GM23338 (cell line): ENCODE results near the gene MAST4. TPM values are rescaled to one million over a fixed set of nuclear protein-coding genes. Genes with fewer than 3 reads are reported as not detected.
A peak's percentile ranks its signal among the peaks of the same experiment; 100 is the strongest.

ENCODE experiments used
- ATAC-seq: fragments of 200-7000 bp; cut with Tn5 transposase; 3 replicates; pipeline ENCODE4 v1.9.1; 2020
- DNase-seq: peaks from one replicate; pipeline ENCODE4 v3.0.0-alpha.2; 2015; ENCODE audit warnings: low spot score
- H2AFZ ChIP-seq: fragments of 200-600 bp; sonication (generic); 2 replicates; pipeline ENCODE4 v1.8.0; 2016; ENCODE audit warnings: antibody characterized with exemption, mild to moderate bottlenecking, moderate library complexity
- H3F3A ChIP-seq: fragments of 200-600 bp; sonication (generic); replicated peaks from 2 replicates; pipeline ENCODE4 v1.8.0; 2017; ENCODE audit warnings: antibody characterized with exemption, mixed run types, low read depth
- H3K27ac ChIP-seq: fragments of 200-600 bp; sonication (generic); 2 replicates; pipeline ENCODE4 v1.6.1; 2016; ENCODE audit warnings: low read depth
- H3K27me3 ChIP-seq: fragments of 200-600 bp; sonication (generic); 2 replicates; pipeline ENCODE4 v1.8.0; 2016; ENCODE audit warnings: mild to moderate bottlenecking, mixed run types, moderate library complexity; ENCODE audit not compliant: insufficient read depth
- H3K36me3 ChIP-seq: fragments of 200-600 bp; sonication (generic); 2 replicates; pipeline ENCODE4 v1.8.0; 2016; ENCODE audit warnings: mild to moderate bottlenecking; ENCODE audit not compliant: insufficient read depth
- H3K4me1 ChIP-seq: fragments of 200-600 bp; sonication (generic); 2 replicates; pipeline ENCODE4 v1.8.0; 2016; ENCODE audit warnings: mild to moderate bottlenecking, moderate library complexity; ENCODE audit not compliant: insufficient read depth
- H3K4me2 ChIP-seq: fragments of 200-600 bp; sonication (generic); 2 replicates; pipeline ENCODE4 v1.7.1; 2017; ENCODE audit warnings: mixed run types
- H3K4me3 ChIP-seq: fragments of 200-600 bp; sonication (generic); 2 replicates; pipeline ENCODE4 v1.6.1; 2016; ENCODE audit warnings: mixed run types
- H3K79me2 ChIP-seq: fragments of 200-600 bp; sonication (generic); replicated peaks from 2 replicates; pipeline ENCODE4 v1.8.0; 2017; ENCODE audit warnings: mild to moderate bottlenecking; ENCODE audit not compliant: insufficient read depth
- H3K9me2 ChIP-seq: fragments of 200-600 bp; sonication (generic); 2 replicates; pipeline ENCODE4 v1.8.0; 2017; ENCODE audit not compliant: insufficient read depth
- H4K20me1 ChIP-seq: fragments of 200-600 bp; sonication (generic); replicated peaks from 2 replicates; pipeline ENCODE4 v1.8.0; 2017; ENCODE audit warnings: mild to moderate bottlenecking; ENCODE audit not compliant: insufficient read depth
- H3K27ac Mint-ChIP-seq: 2 replicates; pipeline ENCODE4 v1.8.0; 2020; ENCODE audit warnings: inconsistent platforms, mild to moderate bottlenecking, moderate library complexity, mixed read lengths
- H3K27me3 Mint-ChIP-seq: 3 replicates; pipeline ENCODE4 v1.8.0; 2022; ENCODE audit warnings: low read depth, mild to moderate bottlenecking, moderate library complexity, mixed read lengths, inconsistent platforms; ENCODE audit not compliant: insufficient read depth, poor library complexity
- H3K36me3 Mint-ChIP-seq: 3 replicates; pipeline ENCODE4 v1.8.0; 2021; ENCODE audit warnings: low read depth, mild to moderate bottlenecking, inconsistent platforms, moderate library complexity, mixed read lengths
- H3K4me1 Mint-ChIP-seq: 3 replicates; pipeline ENCODE4 v1.8.0; 2020; ENCODE audit warnings: mild to moderate bottlenecking, inconsistent platforms, mixed read lengths
- H3K4me3 Mint-ChIP-seq: 3 replicates; pipeline ENCODE4 v1.8.0; 2021; ENCODE audit warnings: moderate library complexity, mild to moderate bottlenecking, inconsistent platforms, mixed read lengths
- H3K9me3 Mint-ChIP-seq: 3 replicates; pipeline ENCODE4 v1.8.0; 2020; ENCODE audit warnings: moderate library complexity, mild to moderate bottlenecking, inconsistent platforms, mixed read lengths
- CTCF ChIP-seq, 2 experiments: fragments of 200-600 bp in 1 of 2; sonication (generic) in 1 of 2; conservative IDR thresholded peaks; 2 replicates each; pipeline versions ENCODE4 v1.5.1 to v1.6.1; 2016 to 2017; ENCODE audit warnings: antibody characterized with exemption in 2 of 2, low read depth in 2 of 2, mild to moderate bottlenecking in 2 of 2, moderate library complexity in 1 of 2
- polyA plus RNA-seq: library from polyadenylated mRNA; unstranded; fragments of >200 nt; fragmentation: Nextera tagmentation; extraction: Ambion mirVana; gene quantifications from 2 replicates; pipeline ENCODE4 v1.2.1, GENCODE V29; 2016
- total RNA-seq: library from RNA; depleted of rRNA; stranded (reverse); fragments of >200 nt; shearing (Covaris generic); gene quantifications from 2 replicates; pipeline ENCODE4 v1.2.3, GENCODE V29; 2014
- TF ChIP-seq, protein P1 (sequence below): fragments of 250-450 bp; sonication (Bioruptor Pico); IDR thresholded peaks from 2 replicates; pipeline ENCODE4 v1.5.0; 2020; ENCODE audit warnings: mild to moderate bottlenecking, moderate library complexity

The MAST4 gene
- total and polyA plus RNA-seq, 2 experiments from 2014 or later, result 3.6 to 8.5 TPM

- TF ChIP-seq, protein P1, sequence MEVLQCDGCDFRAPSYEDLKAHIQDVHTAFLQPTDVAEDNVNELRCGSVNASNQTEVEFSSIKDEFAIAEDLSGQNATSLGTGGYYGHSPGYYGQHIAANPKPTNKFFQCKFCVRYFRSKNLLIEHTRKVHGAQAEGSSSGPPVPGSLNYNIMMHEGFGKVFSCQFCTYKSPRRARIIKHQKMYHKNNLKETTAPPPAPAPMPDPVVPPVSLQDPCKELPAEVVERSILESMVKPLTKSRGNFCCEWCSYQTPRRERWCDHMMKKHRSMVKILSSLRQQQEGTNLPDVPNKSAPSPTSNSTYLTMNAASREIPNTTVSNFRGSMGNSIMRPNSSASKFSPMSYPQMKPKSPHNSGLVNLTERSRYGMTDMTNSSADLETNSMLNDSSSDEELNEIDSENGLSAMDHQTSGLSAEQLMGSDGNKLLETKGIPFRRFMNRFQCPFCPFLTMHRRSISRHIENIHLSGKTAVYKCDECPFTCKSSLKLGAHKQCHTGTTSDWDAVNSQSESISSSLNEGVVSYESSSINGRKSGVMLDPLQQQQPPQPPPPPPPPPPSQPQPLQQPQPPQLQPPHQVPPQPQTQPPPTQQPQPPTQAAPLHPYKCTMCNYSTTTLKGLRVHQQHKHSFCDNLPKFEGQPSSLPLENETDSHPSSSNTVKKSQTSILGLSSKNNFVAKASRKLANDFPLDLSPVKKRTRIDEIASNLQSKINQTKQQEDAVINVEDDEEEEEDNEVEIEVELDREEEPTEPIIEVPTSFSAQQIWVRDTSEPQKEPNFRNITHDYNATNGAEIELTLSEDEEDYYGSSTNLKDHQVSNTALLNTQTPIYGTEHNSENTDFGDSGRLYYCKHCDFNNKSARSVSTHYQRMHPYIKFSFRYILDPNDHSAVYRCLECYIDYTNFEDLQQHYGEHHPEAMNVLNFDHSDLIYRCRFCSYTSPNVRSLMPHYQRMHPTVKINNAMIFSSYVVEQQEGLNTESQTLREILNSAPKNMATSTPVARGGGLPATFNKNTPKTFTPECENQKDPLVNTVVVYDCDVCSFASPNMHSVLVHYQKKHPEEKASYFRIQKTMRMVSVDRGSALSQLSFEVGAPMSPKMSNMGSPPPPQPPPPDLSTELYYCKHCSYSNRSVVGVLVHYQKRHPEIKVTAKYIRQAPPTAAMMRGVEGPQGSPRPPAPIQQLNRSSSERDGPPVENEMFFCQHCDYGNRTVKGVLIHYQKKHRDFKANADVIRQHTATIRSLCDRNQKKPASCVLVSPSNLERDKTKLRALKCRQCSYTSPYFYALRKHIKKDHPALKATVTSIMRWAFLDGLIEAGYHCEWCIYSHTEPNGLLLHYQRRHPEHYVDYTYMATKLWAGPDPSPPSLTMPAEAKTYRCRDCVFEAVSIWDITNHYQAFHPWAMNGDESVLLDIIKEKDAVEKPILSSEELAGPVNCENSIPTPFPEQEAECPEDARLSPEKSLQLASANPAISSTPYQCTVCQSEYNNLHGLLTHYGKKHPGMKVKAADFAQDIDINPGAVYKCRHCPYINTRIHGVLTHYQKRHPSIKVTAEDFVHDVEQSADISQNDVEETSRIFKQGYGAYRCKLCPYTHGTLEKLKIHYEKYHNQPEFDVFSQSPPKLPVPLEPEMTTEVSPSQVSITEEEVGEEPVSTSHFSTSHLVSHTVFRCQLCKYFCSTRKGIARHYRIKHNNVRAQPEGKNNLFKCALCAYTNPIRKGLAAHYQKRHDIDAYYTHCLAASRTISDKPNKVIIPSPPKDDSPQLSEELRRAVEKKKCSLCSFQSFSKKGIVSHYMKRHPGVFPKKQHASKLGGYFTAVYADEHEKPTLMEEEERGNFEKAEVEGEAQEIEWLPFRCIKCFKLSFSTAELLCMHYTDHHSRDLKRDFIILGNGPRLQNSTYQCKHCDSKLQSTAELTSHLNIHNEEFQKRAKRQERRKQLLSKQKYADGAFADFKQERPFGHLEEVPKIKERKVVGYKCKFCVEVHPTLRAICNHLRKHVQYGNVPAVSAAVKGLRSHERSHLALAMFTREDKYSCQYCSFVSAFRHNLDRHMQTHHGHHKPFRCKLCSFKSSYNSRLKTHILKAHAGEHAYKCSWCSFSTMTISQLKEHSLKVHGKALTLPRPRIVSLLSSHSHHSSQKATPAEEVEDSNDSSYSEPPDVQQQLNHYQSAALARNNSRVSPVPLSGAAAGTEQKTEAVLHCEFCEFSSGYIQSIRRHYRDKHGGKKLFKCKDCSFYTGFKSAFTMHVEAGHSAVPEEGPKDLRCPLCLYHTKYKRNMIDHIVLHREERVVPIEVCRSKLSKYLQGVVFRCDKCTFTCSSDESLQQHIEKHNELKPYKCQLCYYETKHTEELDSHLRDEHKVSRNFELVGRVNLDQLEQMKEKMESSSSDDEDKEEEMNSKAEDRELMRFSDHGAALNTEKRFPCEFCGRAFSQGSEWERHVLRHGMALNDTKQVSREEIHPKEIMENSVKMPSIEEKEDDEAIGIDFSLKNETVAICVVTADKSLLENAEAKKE (CRISPR knock-in tag), result no peak
These were observed 455.8 kb downstream of the MAST4 start (continued) for GRCh38 chr5:67052034-67052433.

- no peaks in the 10 kb centered on the region for H4K20me1 ChIP-seq
- no peaks in the 10 kb centered on the region for H3F3A ChIP-seq
- no peaks in the 10 kb centered on the region for H3K9me2 ChIP-seq
- no peaks in the 10 kb centered on the region for H3K27me3 ChIP-seq
- ATAC-seq (peak; percentile 68), DNase-seq (peak; percentile 22)
- H3K9me3 Mint-ChIP-seq, result no peaks in the 10 kb centered on the region
- no peak overlapping the region for H3K4me3 ChIP-seq
- H3K79me2 ChIP-seq, result no peaks in the 10 kb centered on the region
- TF ChIP-seq, protein P1 (CRISPR knock-in tag), result no peak
- 0 out of 4 replicates have a peak, but pooled peaks of 1 of the 2 experiments have one; percentile 12 for TF ChIP-seq CTCF (conservative IDR thresholded peaks at IDR 0.05; ENCODE audit: low read depth in 2 of 2)
- H3K4me1 ChIP-seq, result no peaks in the 10 kb centered on the region
- H3K27ac ChIP-seq, result no peak overlapping the region
- H3K27ac Mint-ChIP-seq, result no peak overlapping the region
- no peak overlapping the region for H3K4me2 ChIP-seq
- no peak overlapping the region for H3K4me3 Mint-ChIP-seq
- no peaks in the 10 kb centered on the region for H3K36me3 Mint-ChIP-seq
- no peaks in the 10 kb centered on the region for H3K27me3 Mint-ChIP-seq
- peaks cover 4% of the 10 kb centered on the region; the same call in 2 of the 3 replicates for H3K4me1 Mint-ChIP-seq
- no peaks in the 10 kb centered on the region for H3K36me3 ChIP-seq
- no peak overlapping the region for H2AFZ ChIP-seq
These were observed 457.0 kb downstream of the MAST4 start for GRCh38 chr5:67053229-67053628.
